Activated CD4-positive, alpha-beta T cell treated with anti-CD3 and anti-CD28 coated beads, Interleukin-2, amount 10 ng/mL, durations not matched to agents 24 days and 14 days (primary cell): ENCODE results near the gene NT5C. TPM values are rescaled to one million over a fixed set of nuclear protein-coding genes. Genes with fewer than 3 reads are reported as not detected.
"Not testable (repeated sequence)": the region's sequence is repeated elsewhere in the genome, so short reads cannot be mapped to it uniquely, and the experiment has no call there.

ENCODE experiments used
- DNase-seq: peaks from one replicate; pipeline ENCODE4 v3.0.0; 2022
- H3K27ac Mint-ChIP-seq: one replicate; pipeline ENCODE4 v1.8.0; 2022; ENCODE audit warnings: mild to moderate bottlenecking, mixed read lengths
- H3K27me3 Mint-ChIP-seq: one replicate; pipeline ENCODE4 v1.8.0; 2022; ENCODE audit warnings: mixed read lengths
- H3K36me3 Mint-ChIP-seq: one replicate; pipeline ENCODE4 v1.8.0; 2022; ENCODE audit warnings: low read depth, mild to moderate bottlenecking, mixed read lengths
- H3K4me1 Mint-ChIP-seq: one replicate; pipeline ENCODE4 v1.8.0; 2021; ENCODE audit warnings: mixed read lengths
- H3K4me3 Mint-ChIP-seq: one replicate; pipeline ENCODE4 v1.8.0; 2022; ENCODE audit warnings: mild to moderate bottlenecking, moderate library complexity, mixed read lengths
- H3K9me3 Mint-ChIP-seq: one replicate; pipeline ENCODE4 v1.8.0; 2021; ENCODE audit warnings: mixed read lengths
- intact Hi-C: fragments of 100-400 bp; cut with micrococcal nuclease; formaldehyde crosslinking; loops from one replicate; pipeline ENCODE4 v1.15.1; 2023
- total RNA-seq: library from RNA; stranded (reverse); gene quantifications from 2 replicates; pipeline ENCODE4 v1.2.3, GENCODE V29; 2022

Gene NT5C
- total RNA-seq, 1 donor from 2014 or later = 84.7 TPM

- H3K9me3 Mint-ChIP-seq = no peaks in the 10 kb centered on the region
- peaks cover 15% of the 10 kb centered on the region for H3K36me3 Mint-ChIP-seq
- H3K27me3 Mint-ChIP-seq = no peaks in the 10 kb centered on the region
- peaks cover 30% of the 10 kb centered on the region for H3K4me1 Mint-ChIP-seq
- H3K27ac Mint-ChIP-seq = peak within 1 kb of the TSS; percentile 96
- peak; percentile 99 for DNase-seq
- peak within 1 kb of the TSS; percentile 98 for H3K4me3 Mint-ChIP-seq
- intact Hi-C loops = loop anchor here (1.0 to 5.0 kb wide), 5 partner anchors 16 to 628 kb away; partner anchors contain the start of genes NT5C and UNK
These were observed 22.9 kb upstream of the NT5C start, which contains the start of gene JPT1 for GRCh38 chr17:75154195-75155106. Gene JPT1 (minus strand): TSS chr17:75154512. CDS start chr17:75154397, 115 bp downstream.

DNA sequence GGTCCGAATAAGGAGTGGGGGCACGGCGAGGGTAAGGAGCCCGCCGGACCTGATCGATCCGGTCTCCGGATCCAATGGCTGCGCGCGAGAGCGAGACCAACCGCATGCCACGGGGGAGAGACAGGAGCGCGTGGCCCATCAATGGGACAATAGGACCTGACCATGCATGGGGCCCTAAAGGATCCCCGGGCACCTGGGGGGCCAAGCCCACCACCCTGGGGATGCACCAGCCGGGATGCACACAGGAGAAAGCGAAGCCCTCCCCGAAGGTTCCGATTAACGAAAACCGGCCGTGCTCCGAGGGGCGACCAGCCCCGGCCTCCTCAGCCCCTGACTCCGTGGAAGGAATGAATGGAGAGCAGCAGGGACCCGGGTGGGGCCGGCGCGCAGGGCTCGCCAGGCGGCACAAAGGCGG is 22.2 kb upstream of the NT5C start:
- peaks cover 30% of the 10 kb centered on the region for H3K4me1 Mint-ChIP-seq
- H3K27me3 Mint-ChIP-seq = no peaks in the 10 kb centered on the region
- peaks cover 13% of the 10 kb centered on the region for H3K36me3 Mint-ChIP-seq
- peak overlapping the region; percentile 98 for H3K4me3 Mint-ChIP-seq
- peak overlapping the region; percentile 96 for H3K27ac Mint-ChIP-seq
- H3K9me3 Mint-ChIP-seq = no peaks in the 10 kb centered on the region
- DNase-seq = peak; percentile 81
- intact Hi-C loops = loop anchor here (1.0 to 5.0 kb wide), 5 partner anchors 17 to 629 kb away; partner anchors contain the start of genes NT5C and UNK

DNA sequence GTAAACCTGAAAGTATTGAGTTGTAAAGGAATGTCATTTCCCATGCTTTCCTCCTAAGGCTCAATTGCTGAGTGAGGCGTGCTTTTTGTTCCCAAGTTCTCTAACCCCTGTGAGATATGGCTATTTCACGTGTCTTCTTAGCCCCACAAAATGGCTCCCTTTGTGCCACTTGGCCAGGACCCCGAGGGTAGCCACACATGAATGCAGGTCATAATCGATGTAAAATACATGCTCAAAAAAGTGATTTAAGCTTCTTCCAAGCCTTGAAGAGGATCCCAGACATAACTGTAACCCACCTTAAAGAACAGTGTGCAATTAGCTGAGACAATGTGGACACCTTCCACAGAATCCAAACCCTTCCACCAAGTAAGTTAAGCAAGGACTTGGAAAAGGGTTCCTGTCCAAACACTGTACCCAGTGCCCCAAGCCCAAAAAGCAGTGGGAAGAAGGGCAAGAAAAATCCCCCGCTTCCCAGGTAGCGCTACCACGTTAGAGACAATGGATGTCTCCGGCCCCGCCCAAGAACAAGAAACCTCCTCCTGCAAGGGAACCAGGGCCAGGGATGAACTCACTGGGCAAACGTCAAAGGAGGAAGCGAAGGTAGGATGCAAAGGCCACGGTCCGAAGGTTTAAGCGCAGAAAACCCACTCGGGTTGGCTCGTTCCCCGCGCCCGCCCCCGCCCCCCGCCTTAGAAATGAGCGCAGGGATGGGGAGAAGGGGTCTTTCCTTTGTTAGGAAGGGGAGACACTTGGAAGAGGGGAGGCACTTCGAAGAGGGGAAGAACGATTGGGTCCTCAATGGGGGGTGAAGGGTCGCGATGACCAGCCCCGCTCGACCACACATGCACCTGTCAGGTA is 21.6 kb upstream of the NT5C start:
- H3K36me3 Mint-ChIP-seq = peaks cover 17% of the 10 kb centered on the region
- H3K4me1 Mint-ChIP-seq = peaks cover 33% of the 10 kb centered on the region
- intact Hi-C loops = loop anchor here (5.0 kb wide), 2 partner anchors 41 to 629 kb away; partner anchors contain the start of gene UNK
- H3K27ac Mint-ChIP-seq = peak overlapping the region; percentile 96
- peak; percentile 81 for DNase-seq
- H3K4me3 Mint-ChIP-seq = peak overlapping the region; percentile 98
- H3K9me3 Mint-ChIP-seq = no peaks in the 10 kb centered on the region
- no peaks in the 10 kb centered on the region for H3K27me3 Mint-ChIP-seq

- intact Hi-C loops = loop anchor here (5.0 kb wide), 2 partner anchors 40 to 630 kb away; partner anchors contain the start of gene UNK
- Mint-ChIP-seq H3K4me1 (peaks cover 35% of the 10 kb centered on the region), H3K9me3 (no peaks in the 10 kb centered on the region), H3K27ac (peak overlapping the region; percentile 96), H3K4me3 (peak overlapping the region; percentile 98), H3K36me3 (peaks cover 23% of the 10 kb centered on the region), H3K27me3 (no peaks in the 10 kb centered on the region)
- DNase-seq = no peak
These were observed 21.0 kb upstream of the NT5C start for GRCh38 chr17:75152523-75152921.

DNA sequence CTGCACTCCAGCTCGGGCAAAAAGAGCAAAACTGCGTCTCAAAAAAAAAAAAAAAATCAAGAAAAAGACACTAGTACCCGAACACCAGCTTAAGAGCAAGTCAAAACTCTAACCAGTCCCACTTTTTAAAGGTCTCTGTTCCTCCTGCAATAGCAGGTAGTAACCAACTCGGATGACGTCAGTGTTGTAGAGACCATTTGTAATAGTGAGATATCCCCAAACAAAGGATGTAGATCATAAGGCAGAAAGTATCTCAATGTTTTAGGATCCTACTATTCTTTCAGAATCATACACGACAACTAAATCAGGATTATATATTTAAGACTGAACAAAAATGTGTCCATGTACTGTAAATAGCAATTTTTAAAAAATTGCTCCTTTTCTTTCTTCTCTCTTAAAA is 20.4 kb upstream of the NT5C start:
- Mint-ChIP-seq H3K9me3 (no peaks in the 10 kb centered on the region), H3K4me3 (peak overlapping the region; percentile 98), H3K27me3 (no peaks in the 10 kb centered on the region), H3K36me3 (peaks cover 29% of the 10 kb centered on the region), H3K4me1 (peaks cover 37% of the 10 kb centered on the region), H3K27ac (no peak overlapping the region)
- intact Hi-C loops = loop anchor here (5.0 kb wide), 2 partner anchors 40 to 630 kb away; partner anchors contain the start of gene UNK
- no peak for DNase-seq

DNA sequence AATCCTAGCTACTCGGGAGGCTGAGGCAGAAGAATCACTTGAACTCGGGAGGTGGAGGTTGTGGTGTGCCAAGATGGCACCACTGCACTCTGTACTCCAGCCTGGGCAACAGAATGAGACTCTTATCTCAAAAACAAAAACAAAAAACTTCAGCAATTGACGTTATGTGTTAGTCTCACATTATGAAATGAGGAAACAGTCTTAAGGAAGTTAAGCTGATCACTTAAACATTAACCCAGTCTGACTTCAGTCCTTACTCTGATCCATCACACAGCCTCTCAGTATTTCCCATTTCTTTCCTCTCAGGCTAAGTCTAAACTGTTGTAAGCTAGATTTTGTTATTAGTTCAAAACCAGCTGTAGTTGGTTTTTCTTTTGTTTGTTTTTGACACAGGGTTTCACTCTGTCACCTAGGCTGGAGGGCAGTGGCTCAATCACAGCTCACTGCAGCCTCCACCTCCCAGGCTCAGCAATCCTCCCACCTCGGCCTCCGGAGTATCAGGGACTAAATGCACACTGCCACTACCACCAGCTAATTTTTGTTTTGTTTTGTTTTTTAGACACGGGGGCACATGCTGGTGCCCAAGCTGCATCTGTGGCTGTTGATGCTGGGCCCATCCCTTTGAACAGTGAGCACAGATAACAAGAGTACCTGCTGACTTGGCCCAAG is 16.5 kb upstream of the NT5C start:
- no peak for DNase-seq
- no peaks in the 10 kb centered on the region for H3K9me3 Mint-ChIP-seq
- H3K27me3 Mint-ChIP-seq = no peaks in the 10 kb centered on the region
- intact Hi-C loops = no loop called here
- peaks cover 25% of the 10 kb centered on the region for H3K4me1 Mint-ChIP-seq
- peaks cover 52% of the 10 kb centered on the region for H3K36me3 Mint-ChIP-seq
- H3K4me3 Mint-ChIP-seq = no peak overlapping the region
- H3K27ac Mint-ChIP-seq = peak overlapping the region; percentile 46

GRCh38 chr17:75146592-75146991 is 15.1 kb upstream of the NT5C start:
- Mint-ChIP-seq H3K9me3 (no peaks in the 10 kb centered on the region), H3K27me3 (no peaks in the 10 kb centered on the region), H3K27ac (no peak overlapping the region), H3K4me3 (no peak overlapping the region), H3K4me1 (peaks cover 16% of the 10 kb centered on the region), H3K36me3 (peaks cover 52% of the 10 kb centered on the region)
- intact Hi-C loops = no loop called here
- DNase-seq = no peak

DNA sequence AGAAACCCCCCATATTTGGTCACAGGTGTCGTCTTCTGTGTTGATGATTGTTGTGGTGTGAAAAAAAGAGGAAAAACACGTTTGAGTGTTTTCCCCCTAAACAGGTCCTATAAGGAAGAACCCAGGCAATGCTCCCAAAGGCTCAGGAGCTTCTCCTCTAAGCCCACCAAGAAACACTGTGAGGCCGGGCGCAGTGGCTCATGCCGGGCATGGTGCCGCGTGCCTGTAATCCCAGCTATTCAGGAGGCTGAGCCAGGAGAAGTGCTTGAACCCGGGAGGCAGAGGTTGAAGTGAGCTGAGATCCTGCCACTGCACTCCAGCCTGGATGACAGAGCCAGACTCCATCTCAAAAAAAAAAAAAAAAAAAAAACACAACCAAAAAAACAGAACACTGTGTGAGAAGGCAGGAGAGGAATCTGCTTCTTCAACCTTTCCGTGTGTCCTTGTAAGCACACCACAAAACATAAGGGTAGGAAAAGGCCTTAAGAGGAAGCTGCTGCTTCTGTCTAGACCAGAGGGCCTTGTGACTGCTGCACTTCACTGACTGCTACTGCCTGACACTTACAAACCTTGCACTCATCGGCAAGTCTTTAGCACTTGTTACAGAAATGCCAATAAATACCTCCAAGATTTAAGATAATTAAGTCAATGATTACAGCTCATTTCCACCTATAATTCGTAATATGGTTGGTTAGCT is 13.4 kb upstream of the NT5C start:
- intact Hi-C loops = no loop called here
- DNase-seq = no peak
- Mint-ChIP-seq H3K9me3 (no peaks in the 10 kb centered on the region), H3K36me3 (peaks cover 66% of the 10 kb centered on the region), H3K27me3 (no peaks in the 10 kb centered on the region), H3K27ac (no peak overlapping the region), H3K4me3 (no peak overlapping the region), H3K4me1 (peaks cover 29% of the 10 kb centered on the region)

GRCh38 chr17:75142236-75142971 is 10.9 kb upstream of the NT5C start:
- DNase-seq = no peak
- Mint-ChIP-seq H3K27me3 (no peaks in the 10 kb centered on the region), H3K4me1 (peaks cover 20% of the 10 kb centered on the region), H3K4me3 (no peak overlapping the region), H3K9me3 (no peaks in the 10 kb centered on the region), H3K36me3 (peaks cover 52% of the 10 kb centered on the region), H3K27ac (no peak overlapping the region)
- intact Hi-C loops = no loop called here

- Mint-ChIP-seq H3K9me3 (no peaks in the 10 kb centered on the region), H3K27ac (no peak overlapping the region), H3K27me3 (no peaks in the 10 kb centered on the region), H3K36me3 (peaks cover 35% of the 10 kb centered on the region), H3K4me1 (peaks cover 19% of the 10 kb centered on the region), H3K4me3 (no peak overlapping the region)
- no peak for DNase-seq
- intact Hi-C loops = no loop called here
These were observed 7.0 kb upstream of the NT5C start for GRCh38 chr17:75138519-75138918.

DNA sequence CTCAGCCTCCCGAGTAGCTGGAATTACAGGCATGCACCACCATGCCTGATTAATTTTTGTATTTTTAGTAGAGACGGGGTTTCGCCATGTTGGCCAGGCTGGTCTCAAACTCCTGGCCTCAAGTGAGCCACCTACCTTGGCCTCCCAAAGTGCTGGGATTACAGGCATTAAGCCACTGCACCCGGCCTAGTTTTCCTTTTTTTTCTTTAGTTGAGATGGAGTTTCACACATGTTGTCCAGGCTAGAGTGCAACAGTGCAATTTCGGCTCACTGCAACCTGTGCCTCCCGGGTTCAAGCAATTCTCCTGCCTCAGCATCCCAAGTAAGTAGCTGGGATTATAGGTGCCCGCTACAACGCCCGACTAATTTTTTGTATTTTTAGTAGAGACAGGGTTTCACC is 6.2 kb upstream of the NT5C start:
- intact Hi-C loops, H3K4me3 Mint-ChIP-seq, H3K9me3 Mint-ChIP-seq, DNase-seq, H3K27ac Mint-ChIP-seq, H3K27me3 Mint-ChIP-seq: not testable (repeated sequence)
- Mint-ChIP-seq H3K36me3 (peaks cover 34% of the 10 kb centered on the region), H3K4me1 (peaks cover 23% of the 10 kb centered on the region)

GRCh38 chr17:75135946-75136345 is 4.4 kb upstream of the NT5C start:
- Mint-ChIP-seq H3K9me3 (no peaks in the 10 kb centered on the region), H3K36me3 (peaks cover 25% of the 10 kb centered on the region), H3K4me3 (no peak overlapping the region), H3K27me3 (no peaks in the 10 kb centered on the region), H3K27ac (no peak overlapping the region), H3K4me1 (peaks cover 18% of the 10 kb centered on the region)
- no peak for DNase-seq
- intact Hi-C loops = no loop called here
